Activated CD8-positive, alpha-beta T cell treated with anti-CD3 and anti-CD28 coated beads for 36 hours (primary cell): Measurements from ENCODE around the gene HOXD10. TPM values are rescaled to one million over a fixed set of nuclear protein-coding genes. Genes with fewer than 3 reads are reported as not detected.

Experiments used
- ATAC-seq: fragments of 200-7000 bp; cut with Tn5 transposase; one replicate; pipeline ENCODE4 v1.10.0; 2021; ENCODE audit warnings: mild to moderate bottlenecking, moderate library complexity
- CTCF ChIA-PET: fragments of 350-600 bp; sonication (Branson Sonifier 250); formaldehyde crosslinking; loops from one replicate; lab custom pipeline; 2021; ENCODE audit warnings: antibody characterized with exemption; lab: Charles Lee
- POLR2A ChIA-PET: fragments of 350-600 bp; sonication (Branson Sonifier 250); formaldehyde crosslinking; loops from one replicate; lab custom pipeline; 2021; ENCODE audit warnings: antibody characterized with exemption; lab: Charles Lee
- DNase-seq: peaks from one replicate; pipeline ENCODE4 v3.0.0-alpha.2; 2020
- H3K27ac Mint-ChIP-seq: one replicate; pipeline ENCODE4 v1.8.0; 2021; ENCODE audit warnings: mild to moderate bottlenecking, mixed read lengths
- H3K27me3 Mint-ChIP-seq: one replicate; pipeline ENCODE4 v1.8.0; 2021; ENCODE audit warnings: mixed read lengths
- H3K36me3 Mint-ChIP-seq: one replicate; pipeline ENCODE4 v1.8.0; 2021; ENCODE audit warnings: low read depth, mixed read lengths
- H3K4me1 Mint-ChIP-seq: one replicate; pipeline ENCODE4 v1.8.0; 2021; ENCODE audit warnings: low read depth, mixed read lengths
- H3K4me3 Mint-ChIP-seq: one replicate; pipeline ENCODE4 v1.8.0; 2021; ENCODE audit warnings: mild to moderate bottlenecking, moderate library complexity, mixed read lengths
- H3K9me3 Mint-ChIP-seq: one replicate; pipeline ENCODE4 v1.8.0; 2021; ENCODE audit warnings: mixed read lengths
- intact Hi-C: fragments of 100-400 bp; cut with micrococcal nuclease; formaldehyde crosslinking; loops from one replicate; pipeline ENCODE4 v1.10.0; 2022
- total RNA-seq, 2 experiments: library from RNA; stranded (reverse); gene quantifications; one replicate each; pipeline ENCODE4 v1.2.3, GENCODE V29; 2021
- TF ChIP-seq, protein P1 (sequence below): fragments of 200-600 bp; IDR thresholded peaks from one replicate; pipeline ENCODE4 v1.8.0; 2022; ENCODE audit warnings: antibody characterized with exemption, mild to moderate bottlenecking

The HOXD10 gene
- total RNA-seq, 2 experiments from 2014 or later = not detected

DNA sequence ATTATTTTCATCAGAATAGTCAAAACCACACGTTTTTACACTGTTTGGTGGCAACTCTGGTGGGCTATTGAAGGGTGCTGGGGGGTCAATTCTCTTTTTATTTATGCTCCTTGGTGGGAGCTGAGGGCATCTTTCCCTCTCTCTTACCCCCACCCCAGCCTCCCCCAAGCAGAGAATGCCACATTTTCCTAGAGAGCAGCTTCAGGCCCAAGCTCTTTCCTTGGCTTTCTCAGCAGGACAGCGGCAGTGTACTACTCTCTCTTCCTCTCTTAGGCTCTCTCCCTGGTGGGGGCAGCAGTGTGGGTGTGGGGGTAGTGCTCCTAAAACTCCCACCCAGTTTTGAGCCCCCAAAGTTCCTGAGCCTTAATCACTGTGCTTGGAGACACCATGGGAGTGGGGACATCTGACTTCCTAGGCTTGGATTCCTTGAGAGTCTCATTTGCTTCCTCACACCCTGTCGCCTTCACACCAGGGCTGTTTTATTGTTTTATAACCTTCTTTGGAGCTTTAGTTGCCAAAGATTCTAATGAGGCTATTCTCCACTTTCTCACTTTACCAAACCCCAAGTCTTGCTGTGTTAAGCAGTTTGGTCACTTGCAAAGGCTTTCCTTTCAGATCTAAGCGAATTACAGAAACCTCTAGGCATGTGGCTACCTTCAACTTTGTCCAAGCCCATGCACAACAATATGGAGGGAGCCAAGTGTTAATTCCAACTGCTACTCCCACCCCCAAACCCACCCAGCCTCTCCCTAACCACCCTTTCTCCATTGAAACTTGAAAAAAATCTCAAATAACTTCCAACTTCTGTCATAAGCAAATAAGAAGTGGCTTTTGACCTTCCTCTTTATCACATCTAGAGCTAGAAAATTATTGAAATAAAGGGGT, 28.7 kb downstream of the HOXD10 start:
- intact Hi-C loops = no loop called here
- Mint-ChIP-seq H3K36me3 (no peaks in the 10 kb centered on the region), H3K27ac (no peak overlapping the region), H3K9me3 (no peaks in the 10 kb centered on the region), H3K4me3 (no peak overlapping the region), H3K4me1 (peaks cover 9% of the 10 kb centered on the region), H3K27me3 (peaks cover 75% of the 10 kb centered on the region)
- ChIA-PET POLR2A (interaction anchor here (0.6 kb wide), 1 partner anchor 12 kb away, joined by 3 read pairs; the partner anchor contains the start of gene HOXD3), CTCF (interaction anchor here (0.7 to 8.4 kb wide), 11 partner anchors 13 to 1003 kb away, joined by 3 to 117 read pairs (median 3); no protein-coding TSS in a partner anchor)
- DNase-seq (no peak), ATAC-seq (no peak)
- TF ChIP-seq, protein P1, sequence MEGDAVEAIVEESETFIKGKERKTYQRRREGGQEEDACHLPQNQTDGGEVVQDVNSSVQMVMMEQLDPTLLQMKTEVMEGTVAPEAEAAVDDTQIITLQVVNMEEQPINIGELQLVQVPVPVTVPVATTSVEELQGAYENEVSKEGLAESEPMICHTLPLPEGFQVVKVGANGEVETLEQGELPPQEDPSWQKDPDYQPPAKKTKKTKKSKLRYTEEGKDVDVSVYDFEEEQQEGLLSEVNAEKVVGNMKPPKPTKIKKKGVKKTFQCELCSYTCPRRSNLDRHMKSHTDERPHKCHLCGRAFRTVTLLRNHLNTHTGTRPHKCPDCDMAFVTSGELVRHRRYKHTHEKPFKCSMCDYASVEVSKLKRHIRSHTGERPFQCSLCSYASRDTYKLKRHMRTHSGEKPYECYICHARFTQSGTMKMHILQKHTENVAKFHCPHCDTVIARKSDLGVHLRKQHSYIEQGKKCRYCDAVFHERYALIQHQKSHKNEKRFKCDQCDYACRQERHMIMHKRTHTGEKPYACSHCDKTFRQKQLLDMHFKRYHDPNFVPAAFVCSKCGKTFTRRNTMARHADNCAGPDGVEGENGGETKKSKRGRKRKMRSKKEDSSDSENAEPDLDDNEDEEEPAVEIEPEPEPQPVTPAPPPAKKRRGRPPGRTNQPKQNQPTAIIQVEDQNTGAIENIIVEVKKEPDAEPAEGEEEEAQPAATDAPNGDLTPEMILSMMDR = no peak

DNA sequence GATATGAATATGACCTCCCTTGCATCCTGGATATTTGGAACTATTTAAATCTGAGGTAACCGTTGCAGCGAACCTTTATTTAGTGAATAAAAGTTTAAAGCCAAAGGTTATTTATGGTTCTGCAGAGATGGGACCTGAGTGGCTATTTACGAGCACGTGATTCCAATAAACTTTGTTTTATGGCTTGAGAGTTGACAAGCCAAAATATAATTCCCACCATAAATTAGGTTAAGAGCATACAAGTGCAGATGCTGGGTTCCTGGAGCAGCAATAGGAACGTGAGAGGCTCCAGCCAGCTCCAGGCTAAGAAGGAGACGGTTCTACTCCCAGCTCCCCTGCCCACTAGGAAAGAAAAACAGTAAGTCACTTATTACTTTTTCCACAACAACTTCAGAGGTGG, 29.5 kb downstream of the HOXD10 start:
- Mint-ChIP-seq H3K4me3 (no peak overlapping the region), H3K4me1 (peaks cover 8% of the 10 kb centered on the region), H3K27me3 (peaks cover 80% of the 10 kb centered on the region), H3K36me3 (no peaks in the 10 kb centered on the region), H3K9me3 (no peaks in the 10 kb centered on the region), H3K27ac (no peak overlapping the region)
- TF ChIP-seq, protein P1 = no peak
- ChIA-PET POLR2A (no interaction called here), CTCF (interaction anchor here (0.7 to 8.4 kb wide), 5 partner anchors 14 to 508 kb away, joined by 3 to 117 read pairs (median 3); no protein-coding TSS in a partner anchor)
- DNase-seq = no peak
- intact Hi-C loops = no loop called here
- no peak for ATAC-seq

DNA sequence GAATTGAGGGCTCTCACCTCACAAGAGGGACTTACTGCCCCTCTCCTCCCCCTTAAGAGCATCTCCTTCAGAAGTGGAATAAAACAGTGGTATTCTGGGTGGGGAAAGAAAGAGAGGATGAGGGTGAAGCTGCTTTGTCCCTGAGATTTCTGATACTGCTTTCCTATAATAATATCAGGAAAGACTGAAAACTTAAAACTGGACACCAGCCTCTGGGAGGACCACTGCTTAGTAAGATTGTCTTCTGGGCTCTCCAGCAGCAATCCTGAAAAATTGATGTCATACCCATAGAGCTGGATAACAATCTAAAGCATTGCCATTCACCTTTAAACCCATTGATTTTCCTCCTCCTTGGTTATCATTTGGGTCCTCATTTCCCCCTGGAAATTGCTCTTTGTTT, 30.1 kb downstream of the HOXD10 start:
- no peak for ATAC-seq
- TF ChIP-seq, protein P1 = no peak
- intact Hi-C loops = no loop called here
- Mint-ChIP-seq H3K4me3 (no peak overlapping the region), H3K4me1 (peaks cover 4% of the 10 kb centered on the region), H3K9me3 (no peaks in the 10 kb centered on the region), H3K27ac (no peak overlapping the region), H3K36me3 (no peaks in the 10 kb centered on the region), H3K27me3 (peaks cover 80% of the 10 kb centered on the region)
- ChIA-PET POLR2A (no interaction called here), CTCF (interaction anchor here (1.2 to 1.7 kb wide), 2 partner anchors 15 to 505 kb away, joined by 3 to 5 read pairs; no protein-coding TSS in a partner anchor)
- DNase-seq = no peak

DNA sequence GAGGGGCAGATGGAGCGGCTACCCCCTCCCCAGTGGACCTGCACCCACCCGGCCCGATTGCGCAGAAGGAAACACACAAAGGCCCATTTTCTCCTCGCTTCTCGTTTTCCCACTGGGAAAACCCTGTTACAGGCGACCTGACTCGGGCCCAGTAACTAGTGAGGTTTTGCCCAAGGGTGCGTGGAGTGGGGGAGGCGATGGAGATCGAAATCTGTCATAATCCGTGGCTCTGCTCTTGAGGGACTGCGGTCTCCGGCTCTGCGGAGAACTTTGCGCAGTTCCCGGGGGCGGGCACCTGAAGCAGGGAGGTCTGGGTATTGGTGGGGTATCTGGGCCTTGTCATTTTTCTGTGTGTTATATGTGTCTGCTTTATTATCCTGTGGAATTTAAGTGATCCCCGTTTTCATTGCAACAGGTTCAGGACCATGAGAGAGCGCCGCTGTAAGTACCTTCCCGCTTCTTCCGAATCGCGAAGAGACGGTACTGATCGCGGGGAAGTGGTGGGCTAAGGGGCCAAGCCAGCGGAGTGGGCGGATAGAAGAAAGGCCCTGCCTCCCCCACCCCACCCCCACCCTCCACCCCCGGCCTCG, 30.7 kb downstream of the HOXD10 start:
- intact Hi-C loops = no loop called here
- Mint-ChIP-seq H3K36me3 (no peaks in the 10 kb centered on the region), H3K4me3 (no peak overlapping the region), H3K27me3 (peaks cover 80% of the 10 kb centered on the region), H3K4me1 (peaks cover 4% of the 10 kb centered on the region), H3K9me3 (no peaks in the 10 kb centered on the region), H3K27ac (no peak overlapping the region)
- CTCF ChIA-PET = no interaction called here
- no peak for ATAC-seq
- POLR2A ChIA-PET = no interaction called here
- TF ChIP-seq, protein P1 = no peak
- no peak for DNase-seq
